ENCODE measurements around the gene COL20A1.

GRCh38 chr20:63295422-63295821 lies 2.4 kb downstream of the COL20A1 start:
- TF ChIP-seq POLR2AphosphoS5 (IDR thresholded peaks at IDR 0.05) (no peak), CTCF (IDR thresholded peaks at IDR 0.05 in 8 of 11, conservative IDR thresholded peaks at IDR 0.05 in 3 of 11) (no peak), POLR2A (IDR thresholded peaks at IDR 0.05) (no peak)

Data from spleen (tissue), 7 donors.